Superior temporal gyrus (tissue), 1 donor: ENCODE measurements around the gene HOXD12.

Source experiments
- DNase-seq: peaks from one replicate; pipeline ENCODE4 v3.0.0-alpha.2; 2016; ENCODE audit errors: extremely low spot score

HOXD12 gene

DNA sequence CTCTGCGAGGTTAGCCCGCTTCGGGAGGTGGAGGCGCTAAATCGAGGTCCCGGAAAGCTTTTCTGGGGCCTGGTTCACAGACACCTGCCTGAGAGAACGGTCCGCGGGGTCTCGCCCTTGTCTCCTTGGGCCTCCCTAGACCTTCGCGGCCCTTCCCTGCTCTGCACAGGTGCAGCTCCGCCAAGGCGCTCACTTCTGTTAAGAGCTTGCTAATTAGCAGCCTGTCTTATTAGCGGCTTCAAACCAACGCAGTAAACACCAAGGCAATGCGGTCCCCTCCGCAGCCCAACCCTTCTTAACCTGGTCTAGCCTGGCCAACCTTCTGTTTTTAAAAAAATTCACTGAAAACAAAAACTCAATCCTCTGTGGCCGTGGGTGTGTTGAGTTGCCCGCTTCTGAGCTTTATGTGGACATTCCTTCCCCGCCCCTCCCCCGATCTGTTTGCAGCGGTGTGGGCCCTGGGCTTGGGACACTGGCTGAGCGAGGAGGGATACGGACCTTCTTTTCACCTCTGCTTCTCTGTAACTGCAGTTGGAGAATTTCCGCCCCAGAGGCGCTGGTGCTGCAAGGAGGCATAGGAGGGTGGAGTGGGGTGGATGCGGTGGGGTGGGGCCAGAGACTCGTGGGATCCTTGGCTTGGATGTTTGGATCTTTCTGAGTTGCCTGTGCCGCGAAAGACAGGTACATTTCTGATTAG lies 48.4 kb downstream of the HOXD12 start:
- no peak for DNase-seq

- no peak for DNase-seq
These were observed 49.3 kb downstream of the HOXD12 start for GRCh38 chr2:176148751-176149421.

DNA sequence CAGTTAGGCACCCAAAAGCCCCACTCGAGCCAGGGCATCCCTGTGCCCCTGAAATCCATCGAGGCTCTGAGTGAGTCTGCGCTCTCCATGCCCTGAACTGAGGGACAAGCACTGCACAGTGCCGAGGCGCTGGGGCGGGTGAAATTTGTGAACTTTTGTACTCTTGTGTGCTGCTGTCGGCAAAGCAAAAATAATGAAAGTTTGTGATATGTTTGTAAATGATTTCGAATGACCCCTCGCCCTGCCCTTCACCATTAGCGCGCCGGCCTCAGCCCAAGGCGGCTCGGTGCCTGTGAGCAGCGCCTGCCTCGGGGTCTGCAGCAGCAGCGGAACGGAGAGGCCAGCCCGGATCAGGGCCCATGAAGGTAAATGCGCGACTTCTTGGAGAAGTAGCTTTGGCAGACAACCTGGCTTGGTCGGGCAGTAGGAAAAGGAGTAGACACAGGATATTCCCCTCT lies 49.9 kb downstream of the HOXD12 start:
- DNase-seq: no peak

- DNase-seq: no peak
These were observed 50.5 kb downstream of the HOXD12 start for GRCh38 chr2:176149939-176150583.

GRCh38 chr2:176150584-176151441 lies 51.2 kb downstream of the HOXD12 start:
- DNase-seq: no peak

- no peak for DNase-seq
These were observed 52.1 kb downstream of the HOXD12 start, which contains the start of gene HOXD4 for GRCh38 chr2:176151442-176152287. TSS of gene HOXD4 (plus strand) at chr2:176151550. CDS start at chr2:176151634, 84 bp downstream.
